ENCODE data around the gene PPP1R36. TPM values are rescaled to one million over a fixed set of nuclear protein-coding genes. Genes with fewer than 3 reads are reported as not detected.

Gene PPP1R36
- total RNA-seq, 1 donor from 2014 or later: 0.25 TPM

Other genes starting within 250 kb of the PPP1R36 start
- gene MTHFD1, start 161.6 kb upstream of the PPP1R36 start, total RNA-seq: 235 and 245 TPM in 2 replicates
- 1.5 TPM in 2 replicates for gene AKAP5, start 84.5 kb upstream of the PPP1R36 start, total RNA-seq
- 26.6 and 26.9 TPM in 2 replicates for gene ZBTB25, start 46.1 kb upstream of the PPP1R36 start, total RNA-seq
- gene ZBTB1, start 45.2 kb upstream of the PPP1R36 start, total RNA-seq: 61.0 and 63.7 TPM in 2 replicates
- 3.6 and 3.8 TPM in 2 replicates for gene HSPA2, start 9.2 kb upstream of the PPP1R36 start, total RNA-seq
- gene PLEKHG3, start 154.5 kb downstream of the PPP1R36 start, total RNA-seq: 26.3 and 26.7 TPM in 2 replicates